Brain pericyte (primary cell): ENCODE results near the gene HABP2.

Source experiments
- DNase-seq: peaks from one replicate; pipeline ENCODE4 v3.0.0-alpha.2; 2012; ENCODE audit warnings: low read depth, low spot score

HABP2 gene

GRCh38 chr10:113527211-113527906, 25.5 kb upstream of the HABP2 start:
- no peak for DNase-seq

- DNase-seq = no peak
These were observed 24.0 kb upstream of the HABP2 start for GRCh38 chr10:113528876-113529275.

GRCh38 chr10:113529575-113529974, 23.3 kb upstream of the HABP2 start:
- DNase-seq = no peak

- DNase-seq = no peak
These were observed 22.4 kb upstream of the HABP2 start for GRCh38 chr10:113530476-113530875.

GRCh38 chr10:113532724-113533123, 20.1 kb upstream of the HABP2 start:
- DNase-seq = no peak

GRCh38 chr10:113533801-113534200, 19.1 kb upstream of the HABP2 start:
- no peak for DNase-seq

GRCh38 chr10:113534423-113534822, 18.4 kb upstream of the HABP2 start:
- no peak for DNase-seq

- no peak for DNase-seq
These were observed 15.2 kb upstream of the HABP2 start for GRCh38 chr10:113537672-113538071.

GRCh38 chr10:113538151-113538550, 14.7 kb upstream of the HABP2 start:
- no peak for DNase-seq

- DNase-seq = no peak
These were observed 13.1 kb upstream of the HABP2 start for GRCh38 chr10:113539789-113540188.

GRCh38 chr10:113540845-113541548, 11.9 kb upstream of the HABP2 start:
- DNase-seq = no peak

- DNase-seq = no peak
These were observed 11.3 kb upstream of the HABP2 start for GRCh38 chr10:113541549-113541927.

GRCh38 chr10:113543107-113543955, 9.5 kb upstream of the HABP2 start:
- DNase-seq = no peak

GRCh38 chr10:113544392-113544791, 8.5 kb upstream of the HABP2 start:
- DNase-seq = no peak

GRCh38 chr10:113547426-113547825, 5.4 kb upstream of the HABP2 start:
- no peak for DNase-seq

GRCh38 chr10:113549856-113550255, 3.0 kb upstream of the HABP2 start:
- DNase-seq = no peak

- DNase-seq = no peak
These were observed 2.5 kb upstream of the HABP2 start for GRCh38 chr10:113550365-113550764.

- DNase-seq = no peak
These were observed 839 bp upstream of the HABP2 start for GRCh38 chr10:113552014-113552413.

GRCh38 chr10:113553149-113553548, 296 bp downstream of the HABP2 start:
- DNase-seq = no peak

- DNase-seq = no peak
These were observed 1.4 kb downstream of the HABP2 start for GRCh38 chr10:113554214-113554613.

GRCh38 chr10:113555245-113555644, 2.4 kb downstream of the HABP2 start:
- no peak for DNase-seq

GRCh38 chr10:113555751-113556150, 2.9 kb downstream of the HABP2 start:
- no peak for DNase-seq
